Frontal cortex (tissue), 4 donors: ENCODE results near the gene TIMM22. TPM values are rescaled to one million over a fixed set of nuclear protein-coding genes. Genes with fewer than 3 reads are reported as not detected.
"Not testable (repeated sequence)": the region's sequence is repeated elsewhere in the genome, so short reads cannot be mapped to it uniquely, and the experiment has no call there.

ENCODE experiments used
- DNase-seq, 2 donors: peaks; one replicate each; pipeline ENCODE4 v3.0.0; 2012; ENCODE audit warnings: low spot score in 2 of 2
- FAIRE-seq: peaks from 2 replicates; lab custom pipeline; 2012; peaks lifted over from hg19 to GRCh38; lab: Jason Lieb, UNC
- total RNA-seq: library from RNA; depleted of rRNA; stranded (reverse); fragments of >200 nt; gene quantifications from one replicate; pipeline ENCODE4 v1.2.3, GENCODE V29; 2014
- donor health status: control.
- donor health status: control.
- donor health status: control.

The TIMM22 gene
- 13.5 TPM for total RNA-seq

GRCh38 chr17:996554-997344, at the start of gene TIMM22:
TSS of gene TIMM22 (plus strand) at chr17:997129. CDS start at chr17:997143, 14 bp downstream.
- DNase-seq (peak; percentile 89 to 96), FAIRE-seq (no peak)

- no peak for DNase-seq
- no peak for FAIRE-seq
Measured at GRCh38 chr17:948284-948852, 48.6 kb upstream of the TIMM22 start.

DNA sequence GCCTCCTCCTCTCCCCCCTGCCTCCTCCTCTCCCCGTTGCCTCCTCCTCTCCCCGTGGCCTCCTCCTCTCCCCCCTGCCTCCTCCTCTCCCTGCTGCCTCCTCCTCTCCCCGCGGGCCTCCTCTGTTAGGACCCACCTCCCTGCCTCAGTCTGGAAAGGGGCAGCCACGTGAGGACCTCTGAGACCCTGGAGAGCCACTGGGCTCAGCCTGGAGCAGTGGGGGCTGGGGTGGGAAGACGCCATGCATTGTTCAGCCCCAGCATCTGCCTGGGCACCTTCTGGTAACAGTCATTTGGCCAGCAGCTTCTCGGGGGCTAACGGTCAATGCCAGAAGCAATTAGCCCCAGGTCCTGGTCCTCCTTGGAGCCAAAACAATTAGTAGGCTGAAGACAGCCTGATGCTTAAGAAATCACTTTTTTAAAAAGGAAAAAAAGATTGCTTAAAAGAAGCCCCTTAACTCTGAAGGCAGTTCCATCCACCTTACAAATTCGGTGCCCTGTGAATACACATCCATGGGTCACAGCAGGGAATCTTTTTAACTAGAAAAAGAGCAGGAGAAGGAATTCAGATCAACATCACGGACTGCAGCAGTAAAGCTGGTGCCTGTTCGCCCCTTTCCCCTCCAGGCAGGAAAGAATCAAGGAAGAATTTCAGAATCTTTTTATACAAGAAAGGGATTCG, 47.2 kb upstream of the TIMM22 start:
- no peak for FAIRE-seq
- DNase-seq = no peak

DNA sequence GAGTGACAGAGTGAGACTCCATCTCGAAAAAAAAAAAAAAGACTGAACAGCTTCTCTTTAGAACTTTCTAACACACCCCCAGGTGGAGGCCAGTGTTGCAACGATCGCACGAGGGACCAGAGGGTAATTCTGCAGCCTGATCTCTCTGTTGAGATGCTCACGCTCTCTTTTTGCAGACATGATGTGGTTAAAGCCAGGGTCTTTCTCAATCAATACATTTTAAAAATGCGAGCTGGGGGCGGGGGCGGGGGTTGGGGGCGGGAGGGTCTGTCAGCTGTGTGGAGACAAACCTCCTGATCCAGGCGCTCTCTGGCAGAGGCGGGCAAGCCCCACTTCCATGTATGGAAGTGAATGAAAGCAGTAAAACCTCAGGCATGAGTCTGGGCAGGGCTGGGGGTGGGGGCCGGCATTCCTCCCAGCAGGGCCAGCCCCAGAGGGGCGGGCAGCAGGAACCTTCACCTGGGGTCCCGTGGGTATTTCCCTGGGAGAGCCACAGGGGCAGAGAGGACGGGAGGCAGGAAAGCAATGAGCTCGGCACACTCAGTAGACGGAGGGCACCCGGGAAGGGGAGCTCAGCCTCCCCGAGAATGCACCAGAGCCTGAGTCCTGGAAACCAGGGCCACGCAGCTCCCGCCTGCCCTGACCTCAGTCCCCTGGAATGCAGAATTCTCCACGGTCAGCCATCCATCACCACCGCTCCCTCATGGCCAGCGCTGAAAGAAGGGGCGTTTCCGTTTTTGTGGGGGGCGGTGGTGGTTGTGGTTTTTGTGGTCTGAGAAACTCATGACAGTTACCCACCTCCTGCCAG, 45.4 kb upstream of the TIMM22 start:
- DNase-seq = no peak
- FAIRE-seq = no peak

- FAIRE-seq, DNase-seq: not testable (repeated sequence)
Measured at GRCh38 chr17:952592-952991, 44.3 kb upstream of the TIMM22 start.

DNA sequence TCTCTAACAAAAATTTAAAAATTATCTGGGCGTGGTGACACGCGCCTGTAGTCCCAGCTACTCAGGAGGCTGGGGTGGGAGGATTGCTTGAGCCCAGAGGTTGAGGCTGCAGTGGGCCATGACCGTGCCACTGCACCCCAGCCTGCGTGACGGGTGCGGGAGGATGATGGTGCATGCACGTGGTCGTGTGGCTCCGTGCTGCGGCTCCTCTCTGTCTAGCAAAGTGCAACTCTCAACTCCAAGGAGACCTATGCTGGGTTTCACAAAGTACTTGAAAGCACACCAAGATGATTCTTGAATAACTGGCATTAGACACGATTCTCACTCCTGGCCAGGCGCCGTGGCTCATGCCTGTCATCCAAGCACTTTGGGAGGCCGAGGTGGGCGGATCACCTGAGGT, 43.2 kb upstream of the TIMM22 start:
- FAIRE-seq (no peak), DNase-seq (no peak)

DNA sequence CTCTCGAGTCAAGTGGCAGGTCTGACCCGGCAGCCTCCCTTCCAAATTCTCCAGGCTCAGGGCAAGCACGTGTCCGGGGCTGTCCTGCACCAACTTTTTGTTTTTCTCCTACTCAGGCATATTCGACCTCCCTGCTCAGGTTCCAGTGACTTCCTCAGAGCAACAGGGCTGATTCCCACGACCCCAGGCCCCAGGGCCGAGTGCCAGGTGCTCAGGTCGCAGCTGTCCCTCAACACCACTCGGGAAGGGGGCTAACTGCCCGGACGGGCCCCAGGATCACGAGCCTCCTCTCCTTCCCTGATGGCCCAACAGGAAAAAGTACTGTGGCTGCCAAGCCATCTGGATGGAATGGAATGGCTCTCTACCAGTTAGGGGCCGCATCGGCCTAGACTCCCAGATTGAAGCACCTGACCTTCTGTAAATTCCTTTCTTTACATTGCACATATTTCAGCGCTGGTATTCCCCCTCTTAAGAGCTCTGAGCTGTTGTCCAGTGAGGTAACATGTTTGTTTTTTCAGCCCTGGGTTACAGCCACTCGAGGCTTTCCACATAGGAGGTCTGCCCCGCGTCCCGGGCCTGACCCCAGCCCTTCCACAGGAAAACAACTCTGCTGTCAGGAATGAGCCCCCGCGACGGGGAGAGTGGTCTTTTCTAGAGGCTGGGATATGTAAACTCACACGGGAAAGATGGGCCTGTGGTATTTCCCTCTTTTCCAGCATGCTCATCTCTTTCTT, 42.3 kb upstream of the TIMM22 start:
- no peak for DNase-seq
- no peak for FAIRE-seq

- FAIRE-seq (no peak), DNase-seq (no peak)
Measured at GRCh38 chr17:956905-957304, 40.0 kb upstream of the TIMM22 start.

- no peak for FAIRE-seq
- DNase-seq = no peak
Measured at GRCh38 chr17:957856-958421, 39.0 kb upstream of the TIMM22 start.

GRCh38 chr17:958712-959451, 38.0 kb upstream of the TIMM22 start:
- FAIRE-seq = no peak
- no peak for DNase-seq

DNA sequence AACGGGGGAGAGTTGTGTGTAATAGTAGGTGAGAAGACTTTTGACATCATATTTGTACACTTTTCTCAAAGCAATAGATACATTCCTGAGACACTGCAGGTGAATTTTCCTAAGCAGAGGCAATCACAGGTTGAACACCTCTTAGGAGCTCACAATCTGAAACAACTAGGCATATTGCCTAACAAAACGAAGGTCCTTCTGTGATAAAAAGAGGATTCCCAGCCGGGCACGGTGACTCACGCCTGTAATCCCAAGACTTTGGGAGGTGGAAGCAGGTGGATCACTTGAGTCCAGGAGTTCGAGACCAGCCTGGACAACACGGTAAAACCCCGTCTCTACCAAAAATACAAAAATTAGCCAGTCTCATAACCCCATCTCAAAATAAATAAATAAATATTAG, 34.8 kb upstream of the TIMM22 start:
- DNase-seq = no peak
- FAIRE-seq = no peak

GRCh38 chr17:962670-963069, 34.3 kb upstream of the TIMM22 start:
- no peak for FAIRE-seq
- no peak for DNase-seq

DNA sequence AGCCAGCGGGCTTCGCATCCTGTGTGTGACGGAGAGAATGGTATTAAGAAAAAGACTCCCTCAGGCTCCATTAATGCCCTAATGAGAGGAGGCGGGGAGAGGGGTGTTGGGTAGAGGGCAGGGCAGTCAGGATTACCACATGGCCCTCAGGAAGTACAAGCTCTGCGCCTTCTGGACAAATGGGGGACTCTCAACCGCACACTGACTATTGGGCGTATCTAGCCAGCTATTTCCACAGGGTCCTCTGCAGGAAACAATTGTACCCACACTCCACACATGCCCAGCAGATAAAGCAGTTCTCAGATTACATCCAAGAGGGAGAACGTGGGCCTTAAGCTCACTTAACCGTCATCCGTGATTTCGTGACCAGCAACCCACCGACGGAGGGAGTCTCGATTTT, 32.1 kb upstream of the TIMM22 start:
- DNase-seq (no peak), FAIRE-seq (no peak)

GRCh38 chr17:965311-965989, 31.5 kb upstream of the TIMM22 start:
- no peak for DNase-seq
- no peak for FAIRE-seq

DNA sequence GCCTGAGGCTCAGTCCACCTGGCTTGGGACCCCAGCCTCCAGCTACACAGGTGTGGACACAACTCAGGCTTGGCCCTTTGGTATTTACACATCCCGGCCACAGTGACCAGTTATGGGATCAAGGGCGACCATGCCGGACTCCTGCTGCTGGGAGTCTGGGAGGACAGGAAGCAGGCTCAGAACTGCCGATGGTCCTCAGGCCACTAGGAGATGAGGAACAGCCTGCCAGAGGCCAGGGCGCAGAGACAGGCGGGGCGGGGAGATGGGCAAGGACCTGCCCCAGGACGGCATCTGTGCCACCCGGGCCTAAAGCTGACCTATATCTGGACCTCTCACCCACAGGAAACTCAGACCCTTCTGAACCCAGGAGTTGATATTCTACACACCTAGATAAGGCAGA, 29.8 kb upstream of the TIMM22 start:
- FAIRE-seq (no peak), DNase-seq (no peak)

DNA sequence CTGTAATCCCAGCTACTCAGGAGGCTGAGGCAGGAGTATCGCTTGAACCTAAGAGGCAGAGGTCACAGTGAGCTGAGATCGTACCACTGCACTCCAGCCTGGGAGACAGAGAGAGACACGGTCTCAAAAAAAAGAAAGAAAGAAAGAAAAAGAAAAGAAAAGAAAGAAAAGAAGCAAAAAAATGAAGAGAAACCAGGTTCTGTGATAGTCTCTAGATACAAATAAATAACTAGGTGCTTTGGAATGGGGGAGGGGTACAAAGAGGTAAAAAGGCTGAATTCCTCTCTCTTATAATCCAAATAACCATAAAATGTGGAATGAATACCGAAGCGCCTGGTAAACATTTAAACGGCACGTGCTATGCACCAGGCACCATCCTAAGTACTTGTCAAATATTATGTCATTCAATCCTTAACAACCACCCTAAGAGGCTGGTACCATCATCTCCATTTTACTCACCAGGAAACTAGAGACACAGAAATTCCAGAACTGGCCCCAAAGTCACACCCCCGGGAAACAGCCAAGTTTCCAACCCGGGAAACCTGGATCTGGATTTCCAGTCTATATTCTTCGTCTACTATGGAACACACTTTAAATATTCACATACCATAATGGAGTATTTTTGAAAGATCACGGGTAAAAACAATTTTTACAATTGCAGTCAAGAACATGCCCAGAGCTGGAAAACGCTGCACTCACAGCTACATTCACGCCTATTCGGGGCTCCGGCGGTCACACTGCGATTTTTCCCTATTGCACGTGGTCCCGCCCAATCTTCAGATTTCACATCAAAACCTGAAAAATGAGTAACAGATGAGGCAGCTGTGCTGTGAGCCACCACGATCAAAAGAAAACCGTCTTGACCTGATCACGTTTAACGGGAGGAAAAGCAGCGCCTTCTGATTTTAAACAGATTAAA, 27.9 kb upstream of the TIMM22 start:
- FAIRE-seq = no peak
- DNase-seq = no peak

DNA sequence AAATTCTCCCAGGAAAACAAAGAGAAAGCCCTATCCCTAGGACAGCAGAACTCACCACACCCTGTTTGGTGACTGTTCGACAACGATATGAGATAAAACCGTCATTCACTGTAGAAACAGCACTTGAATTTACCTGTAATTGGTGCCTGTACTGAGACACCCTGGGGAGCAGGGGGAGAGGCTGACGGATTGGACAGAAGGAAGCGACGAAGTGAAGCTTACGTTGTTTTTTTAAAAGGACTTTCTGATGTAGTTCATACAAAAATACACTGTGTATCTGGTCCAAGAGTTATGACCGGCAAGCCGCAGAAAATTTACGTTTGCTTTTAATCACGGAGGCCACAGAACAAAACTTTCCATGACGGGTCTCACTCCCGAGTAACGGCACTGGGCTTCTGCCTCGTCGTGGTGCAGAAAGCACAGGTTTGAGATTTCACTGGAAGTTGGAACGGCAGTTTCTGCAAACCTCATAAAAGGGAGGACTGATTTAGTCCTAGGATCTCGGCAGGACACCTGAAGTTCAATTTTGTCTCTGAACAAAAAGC, 27.0 kb upstream of the TIMM22 start:
- FAIRE-seq (no peak), DNase-seq (no peak)
